ENCODE measurements around the gene TMEM127.

Gene TMEM127

GRCh38 chr2:96262306-96262705, 3.5 kb downstream of the TMEM127 start:
- no peak for DNase-seq

GRCh38 chr2:96261328-96262003, 4.3 kb downstream of the TMEM127 start:
- DNase-seq = no peak

GRCh38 chr2:96260387-96261260, 5.2 kb downstream of the TMEM127 start:
- peak; percentile 90 for DNase-seq

- no peak for DNase-seq
Observed at GRCh38 chr2:96259497-96259921, 6.3 kb downstream of the TMEM127 start.

- DNase-seq = no peak
Observed at GRCh38 chr2:96258166-96259022, 7.4 kb downstream of the TMEM127 start.

DNA sequence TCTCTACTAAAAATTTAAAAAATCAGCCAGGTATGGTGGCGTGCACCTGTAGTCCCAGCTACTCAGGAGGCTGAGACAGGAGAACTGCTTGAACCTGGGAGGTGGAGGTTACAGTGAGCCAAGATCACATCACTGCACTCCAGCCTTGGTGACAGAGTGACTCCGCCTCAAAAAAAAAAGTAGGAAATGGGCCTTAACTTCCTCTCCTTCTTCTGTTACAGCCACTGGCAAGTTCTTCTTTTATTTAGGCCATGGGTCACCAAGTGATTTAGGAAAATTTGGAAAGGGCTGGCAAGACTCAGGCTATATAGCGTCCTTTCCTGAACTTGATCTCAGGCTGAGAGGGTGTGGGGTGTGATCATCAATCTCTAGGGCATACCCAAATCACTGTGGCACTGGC, 8.1 kb downstream of the TMEM127 start:
- DNase-seq = peak; percentile 55

DNA sequence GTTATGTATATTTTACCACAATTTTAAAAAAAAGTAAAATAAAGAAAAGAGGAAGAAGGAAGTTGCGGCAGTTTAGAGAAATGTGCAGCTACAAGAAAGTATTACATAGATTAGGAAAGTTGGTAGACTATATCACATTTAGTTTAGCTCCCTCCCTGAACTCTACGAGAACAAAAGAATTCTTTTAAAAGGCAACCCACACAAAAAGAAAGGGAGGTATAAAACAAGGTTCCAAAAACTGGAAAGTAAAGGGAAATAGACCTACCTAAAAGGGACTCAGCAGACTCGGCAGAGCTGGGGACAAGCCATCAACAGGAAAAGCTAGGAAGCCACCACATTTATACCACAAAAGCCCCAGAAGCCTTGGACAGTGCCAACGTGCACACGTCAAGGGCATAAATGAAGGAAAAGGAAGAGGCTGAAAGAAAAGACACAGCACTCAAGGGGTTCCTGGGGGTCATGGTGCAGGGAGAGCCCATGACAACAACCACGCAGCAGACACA, 9.1 kb downstream of the TMEM127 start:
- DNase-seq = peak; percentile 74

DNA sequence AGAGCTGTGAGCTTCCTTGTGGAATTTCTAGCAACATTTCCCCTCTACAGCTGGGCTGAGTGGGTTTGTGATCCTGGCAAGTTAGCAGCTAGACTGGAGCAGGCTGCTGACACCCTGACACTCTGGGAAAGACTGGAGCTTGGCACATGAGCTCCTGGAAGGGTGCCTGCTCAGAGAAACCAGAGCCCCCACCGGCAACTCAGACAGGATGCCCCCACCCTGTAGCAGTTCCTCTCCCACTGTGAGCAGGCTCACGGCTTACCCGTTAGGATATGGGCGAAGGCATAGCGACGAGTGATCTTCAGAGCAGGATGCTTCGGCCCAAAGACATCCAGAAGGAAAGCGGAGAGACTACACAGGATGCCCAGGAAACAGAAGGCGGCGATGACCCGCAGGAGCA, 11.2 kb downstream of the TMEM127 start:
- DNase-seq = no peak

GRCh38 chr2:96253006-96253405, 12.8 kb downstream of the TMEM127 start:
- no peak for DNase-seq

- DNase-seq = no peak
Observed at GRCh38 chr2:96252526-96252925, 13.3 kb downstream of the TMEM127 start.

GRCh38 chr2:96251721-96252292, 14.0 kb downstream of the TMEM127 start:
- peak; percentile 55 for DNase-seq

GRCh38 chr2:96250188-96250587, 15.6 kb downstream of the TMEM127 start:
- DNase-seq = no peak

- DNase-seq = no peak
Observed at GRCh38 chr2:96249654-96250053, 16.1 kb downstream of the TMEM127 start.

- no peak for DNase-seq
Observed at GRCh38 chr2:96248624-96249023, 17.2 kb downstream of the TMEM127 start.

DNA sequence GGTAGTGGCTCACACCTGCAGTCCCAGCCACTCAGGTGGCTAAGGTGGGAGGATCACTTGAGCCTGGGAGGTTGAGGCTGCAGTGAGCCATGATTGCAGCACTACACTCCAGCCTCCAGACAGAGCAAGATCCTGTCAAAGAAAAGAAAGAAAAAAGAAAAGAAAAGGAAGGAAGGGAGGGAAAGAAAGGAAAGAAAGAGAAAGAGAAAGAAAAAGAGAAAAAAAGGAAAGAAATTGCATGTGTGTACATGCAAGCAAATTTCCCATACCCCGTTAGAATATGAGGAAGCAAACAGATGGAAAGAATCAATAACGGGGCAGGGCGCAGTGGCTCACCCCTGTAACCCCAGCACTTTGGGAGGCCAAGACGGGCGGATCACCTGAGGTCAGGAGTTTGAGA, 17.9 kb downstream of the TMEM127 start:
- no peak for DNase-seq

- no peak for DNase-seq
Observed at GRCh38 chr2:96247009-96247408, 18.8 kb downstream of the TMEM127 start.

- peak; percentile 61 for DNase-seq
Observed at GRCh38 chr2:96245609-96246390, 20.0 kb downstream of the TMEM127 start.

DNA sequence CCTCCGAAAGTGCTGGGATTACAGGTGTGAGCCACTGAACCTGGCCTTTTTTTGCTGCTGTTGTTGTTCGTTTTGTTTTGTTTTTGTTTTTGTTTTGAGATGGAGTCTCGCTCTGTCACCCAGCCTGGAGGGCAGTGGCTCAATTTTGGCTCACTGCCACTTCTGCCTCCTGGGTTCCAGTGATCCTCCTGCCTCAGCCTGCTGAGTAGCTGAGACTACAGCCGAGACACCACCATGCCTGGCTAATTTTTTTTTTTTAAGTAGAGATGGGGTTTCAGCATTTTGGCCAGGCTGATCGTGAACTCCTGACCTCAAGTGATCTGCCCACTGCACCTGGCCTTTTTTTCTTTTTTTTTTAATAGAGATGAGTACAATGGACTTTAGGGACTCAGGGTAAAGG, 22.0 kb downstream of the TMEM127 start:
- no peak for DNase-seq

DNA sequence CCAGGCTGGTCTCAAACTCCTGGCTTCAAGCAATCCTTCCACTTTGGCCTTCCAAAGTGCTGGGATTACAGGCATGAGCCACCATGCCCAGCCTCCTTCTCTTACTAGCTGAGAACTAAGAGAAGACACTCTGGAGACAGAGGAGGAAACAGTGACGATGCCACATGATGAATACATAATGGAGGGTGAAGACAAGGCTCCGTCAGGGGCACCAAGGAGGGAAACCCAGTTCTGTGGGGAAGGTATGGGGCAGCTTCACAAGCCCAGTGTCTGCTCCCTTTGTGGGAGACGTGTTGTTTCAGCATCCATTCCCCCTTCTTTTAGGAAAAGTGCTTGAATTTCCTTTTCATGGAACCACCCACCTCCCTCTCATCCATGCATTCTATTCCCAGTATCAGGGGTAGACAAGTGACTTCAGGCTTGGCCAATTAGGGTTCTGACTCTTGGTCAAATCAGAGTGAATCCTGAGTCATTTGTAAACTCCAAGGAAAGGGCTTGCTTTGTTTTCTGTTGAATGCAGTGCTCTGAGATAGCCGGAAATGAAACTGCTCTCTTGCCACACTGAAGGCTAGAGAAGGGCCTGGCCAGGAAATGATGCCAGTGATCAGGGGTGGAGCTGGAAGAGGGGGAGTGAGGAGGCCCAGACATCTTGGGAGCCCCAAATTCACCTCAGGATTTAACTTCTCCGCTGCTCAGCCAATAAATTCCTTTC, 23.7 kb downstream of the TMEM127 start:
- DNase-seq = peak; percentile 87

DNA sequence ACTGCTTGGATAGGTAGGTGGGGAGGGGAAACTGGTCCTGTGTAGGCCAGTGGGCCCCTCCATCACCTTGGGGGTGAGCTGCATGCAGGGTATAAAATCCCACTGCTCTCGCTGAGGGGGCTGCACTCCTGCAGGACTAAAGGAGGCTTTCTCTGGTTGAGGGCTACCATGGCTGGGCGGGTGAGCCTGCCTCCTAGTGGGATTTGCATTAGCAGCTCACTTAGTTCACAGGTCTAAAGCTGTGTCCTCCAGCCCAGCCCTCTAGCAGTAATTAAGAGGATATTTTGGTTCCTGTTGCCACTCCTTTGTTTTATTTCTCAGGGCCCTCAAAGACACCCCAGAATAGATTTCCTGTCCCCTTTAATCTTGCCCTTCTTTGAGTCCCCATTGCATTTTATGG, 24.6 kb downstream of the TMEM127 start:
- no peak for DNase-seq

- no peak for DNase-seq
Observed at GRCh38 chr2:96240341-96241038, 25.3 kb downstream of the TMEM127 start.
